Prostate gland (tissue), 2 donors: ENCODE data around the gene VAV3.

Source experiments
- POLR2AphosphoS5 ChIP-seq: sonication (generic); formaldehyde crosslinking; IDR thresholded peaks from one replicate; pipeline ENCODE4 v1.6.1; 2017; ENCODE audit warnings: antibody characterized with exemption
- TF ChIP-seq, protein P1 (sequence below), 4 experiments: fragments of 200-600 bp in 2 of 4; fragments of 450-650 bp in 2 of 4; sonication (generic) in 2 of 4; IDR thresholded peaks; 1 replicate in 3 of 4; 2 replicates in 1 of 4; pipeline ENCODE4 v1.5.1; 2016 to 2019; ENCODE audit warnings: antibody characterized with exemption in 4 of 4, mild to moderate bottlenecking in 2 of 4, moderate library complexity in 2 of 4

DNA sequence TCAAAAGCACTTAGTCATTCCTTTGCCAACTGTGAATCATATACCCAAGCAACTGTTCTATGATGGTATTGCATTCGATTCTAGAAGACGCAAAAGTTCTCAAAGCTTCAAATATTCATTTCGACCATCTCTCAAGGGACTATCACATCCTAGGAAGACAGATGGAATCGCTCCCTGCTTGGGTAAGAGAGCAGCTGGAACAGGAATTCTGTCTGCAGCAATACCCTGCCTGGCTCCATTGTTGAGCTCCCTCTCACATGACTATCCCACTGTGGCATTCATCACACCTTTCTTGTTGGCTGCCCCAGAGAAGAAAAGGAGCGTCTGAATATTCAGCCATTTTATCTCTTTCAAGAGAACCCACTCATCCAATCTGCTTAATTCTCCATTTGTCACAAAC lies 426.5 kb downstream of the VAV3 start:
- TF ChIP-seq POLR2AphosphoS5 = no peak
- TF ChIP-seq, protein P1, sequence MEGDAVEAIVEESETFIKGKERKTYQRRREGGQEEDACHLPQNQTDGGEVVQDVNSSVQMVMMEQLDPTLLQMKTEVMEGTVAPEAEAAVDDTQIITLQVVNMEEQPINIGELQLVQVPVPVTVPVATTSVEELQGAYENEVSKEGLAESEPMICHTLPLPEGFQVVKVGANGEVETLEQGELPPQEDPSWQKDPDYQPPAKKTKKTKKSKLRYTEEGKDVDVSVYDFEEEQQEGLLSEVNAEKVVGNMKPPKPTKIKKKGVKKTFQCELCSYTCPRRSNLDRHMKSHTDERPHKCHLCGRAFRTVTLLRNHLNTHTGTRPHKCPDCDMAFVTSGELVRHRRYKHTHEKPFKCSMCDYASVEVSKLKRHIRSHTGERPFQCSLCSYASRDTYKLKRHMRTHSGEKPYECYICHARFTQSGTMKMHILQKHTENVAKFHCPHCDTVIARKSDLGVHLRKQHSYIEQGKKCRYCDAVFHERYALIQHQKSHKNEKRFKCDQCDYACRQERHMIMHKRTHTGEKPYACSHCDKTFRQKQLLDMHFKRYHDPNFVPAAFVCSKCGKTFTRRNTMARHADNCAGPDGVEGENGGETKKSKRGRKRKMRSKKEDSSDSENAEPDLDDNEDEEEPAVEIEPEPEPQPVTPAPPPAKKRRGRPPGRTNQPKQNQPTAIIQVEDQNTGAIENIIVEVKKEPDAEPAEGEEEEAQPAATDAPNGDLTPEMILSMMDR (IDR thresholded peaks at IDR 0.05) = no peak
